Panc1 (cell line): Measurements from ENCODE around the gene DTYMK. TPM values are rescaled to one million over a fixed set of nuclear protein-coding genes. Genes with fewer than 3 reads are reported as not detected.
A peak's percentile ranks its signal among the peaks of the same experiment; 100 is the strongest.

Source experiments
- ATAC-seq: fragments of 200-7000 bp; cut with Tn5 transposase; 2 replicates; pipeline ENCODE4 v1.9.1; 2020; ENCODE audit warnings: mild to moderate bottlenecking, moderate library complexity
- BruUV-seq: library from RNA; stranded (reverse); fragments of 400-500 nt; replicated peaks from 2 replicates; lab custom pipeline; 2021; lab: Mats Ljungman, UMichigan
- CTCF ChIA-PET: fragments of 300-600 bp; sonication (Branson Sonifier 250); formaldehyde crosslinking; loops from one replicate; lab custom pipeline; 2022; ENCODE audit warnings: antibody characterized with exemption; lab: Charles Lee
- POLR2A ChIA-PET: fragments of 300-600 bp; sonication (Branson Sonifier 250); formaldehyde crosslinking; loops from one replicate; lab custom pipeline; 2022; ENCODE audit warnings: antibody characterized with exemption; lab: Charles Lee
- DNase-seq: peaks from one replicate; pipeline ENCODE4 v3.0.0-alpha.2; 2010; ENCODE audit warnings: low read depth, low spot score
- H3K27ac ChIP-seq: 2 replicates; pipeline ENCODE4 v1.5.1; 2011; ENCODE audit warnings: mild to moderate bottlenecking, low read length, inconsistent platforms
- H3K27me3 ChIP-seq: fragments of 200-500 bp; sonication (Bioruptor generic); 2 replicates; pipeline ENCODE4 v1.6.0; 2014; ENCODE audit warnings: low read length, inconsistent platforms; ENCODE audit not compliant: control insufficient read depth, insufficient read depth
- H3K36me3 ChIP-seq: fragments of 200-500 bp; sonication (Bioruptor generic); 2 replicates; pipeline ENCODE4 v1.5.1; 2014; ENCODE audit warnings: inconsistent platforms, mild to moderate bottlenecking, low read length, moderate library complexity; ENCODE audit not compliant: control insufficient read depth, insufficient read depth
- H3K4me1 ChIP-seq: 2 replicates; pipeline ENCODE4 v1.5.1; 2011; ENCODE audit warnings: inconsistent platforms, mild to moderate bottlenecking, low read length, moderate library complexity; ENCODE audit not compliant: control insufficient read depth, insufficient read depth
- H3K4me3 ChIP-seq, 2 experiments: 2 replicates each; pipeline ENCODE4 v1.5.1; 2011 to 2012; ENCODE audit warnings: low read depth in 2 of 2, low read length in 2 of 2, mild to moderate bottlenecking in 2 of 2, inconsistent platforms in 1 of 2, moderate library complexity in 1 of 2
- H3K9me3 ChIP-seq: fragments of 200-500 bp; sonication (Bioruptor generic); 2 replicates; pipeline ENCODE4 v1.5.1; 2014; ENCODE audit warnings: low read depth, mild to moderate bottlenecking, inconsistent platforms, low read length, moderate library complexity; ENCODE audit not compliant: control insufficient read depth, insufficient read depth
- POLR2AphosphoS5 ChIP-seq: IDR thresholded peaks from 2 replicates; pipeline ENCODE4 v1.6.1; 2012; ENCODE audit warnings: mild to moderate bottlenecking, low read depth, low read length, moderate library complexity
- SIN3A ChIP-seq: IDR thresholded peaks from 2 replicates; pipeline ENCODE4 v1.6.1; 2012; ENCODE audit warnings: low read depth, mild to moderate bottlenecking, low read length, moderate library complexity, borderline replicate concordance; ENCODE audit not compliant: insufficient read depth
- TCF7L2 ChIP-seq: IDR thresholded peaks from 2 replicates; pipeline ENCODE4 v1.6.1; 2011; ENCODE audit warnings: mild to moderate bottlenecking, low read depth, low read length, inconsistent platforms
- in situ Hi-C: cut with HindIII; loops from 2 replicates; pipeline ENCODE4 v1.10.0; 2016; ENCODE audit warnings: low sequenced_read_pairs, low pct_unique_long_range_greater_than_20kb
- intact Hi-C: fragments of 100-400 bp; cut with micrococcal nuclease; formaldehyde crosslinking; loops from one replicate; pipeline ENCODE4 v1.10.0; 2022; ENCODE audit not compliant: unreplicated experiment
- total RNA-seq: library from RNA; stranded (reverse); gene quantifications from one replicate; pipeline ENCODE4 v1.2.1, GENCODE V29; 2021; ENCODE audit not compliant: unreplicated experiment
- TF ChIP-seq, protein P1 (sequence below): fragments of 450-650 bp; IDR thresholded peaks from 2 replicates; pipeline ENCODE4 v1.5.1; 2017; ENCODE audit warnings: mild to moderate bottlenecking
- TF ChIP-seq, protein P2 (sequence below), 2 experiments: IDR thresholded peaks; 2 replicates each; pipeline ENCODE4 v1.6.1; 2011 to 2012; ENCODE audit warnings: low read depth in 2 of 2, control low read depth in 1 of 2, low read length in 1 of 2, mild to moderate bottlenecking in 1 of 2, moderate library complexity in 1 of 2; ENCODE audit not compliant: insufficient read depth in 1 of 2

Gene DTYMK
- total RNA-seq, 1 experiment from 2014 or later: 122 TPM

DNA sequence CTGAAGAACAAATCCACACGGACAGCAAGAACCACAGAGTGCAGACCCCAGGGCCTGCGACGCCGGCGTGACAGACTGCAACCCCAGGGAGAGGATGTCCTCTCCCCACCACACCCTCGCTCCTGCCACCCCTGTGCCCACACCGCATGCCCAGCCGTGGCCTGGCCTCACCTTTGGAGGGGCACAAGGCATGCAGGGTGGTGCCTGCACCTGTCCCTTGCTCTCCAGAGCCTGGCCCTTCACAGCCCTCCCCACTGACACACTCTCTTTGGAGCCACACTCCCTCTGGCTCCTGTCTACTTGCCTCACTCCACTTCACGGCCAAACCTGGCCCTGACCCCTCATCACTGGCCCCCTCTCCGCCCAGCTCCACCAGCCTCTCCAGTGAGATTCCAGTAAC is 58.9 kb downstream of the DTYMK start:
- H3K4me3 ChIP-seq: no peak overlapping the region
- H3K27me3 ChIP-seq: no peaks in the 10 kb centered on the region
- POLR2A ChIA-PET: no interaction called here
- H3K9me3 ChIP-seq: no peaks in the 10 kb centered on the region
- DNase-seq (no peak), ATAC-seq (peak; percentile 47; the same call in 1 of the 2 replicates)
- no peak overlapping the region for H3K27ac ChIP-seq
- no peaks in the 10 kb centered on the region for H3K4me1 ChIP-seq
- BruUV-seq: no TSS peak
- CTCF ChIA-PET: no interaction called here
- H3K36me3 ChIP-seq: no peaks in the 10 kb centered on the region; the same call in 1 of the 2 replicates
- TF ChIP-seq TCF7L2 (no peak), POLR2AphosphoS5 (no peak), SIN3A (no peak)
- TF ChIP-seq, protein P1, sequence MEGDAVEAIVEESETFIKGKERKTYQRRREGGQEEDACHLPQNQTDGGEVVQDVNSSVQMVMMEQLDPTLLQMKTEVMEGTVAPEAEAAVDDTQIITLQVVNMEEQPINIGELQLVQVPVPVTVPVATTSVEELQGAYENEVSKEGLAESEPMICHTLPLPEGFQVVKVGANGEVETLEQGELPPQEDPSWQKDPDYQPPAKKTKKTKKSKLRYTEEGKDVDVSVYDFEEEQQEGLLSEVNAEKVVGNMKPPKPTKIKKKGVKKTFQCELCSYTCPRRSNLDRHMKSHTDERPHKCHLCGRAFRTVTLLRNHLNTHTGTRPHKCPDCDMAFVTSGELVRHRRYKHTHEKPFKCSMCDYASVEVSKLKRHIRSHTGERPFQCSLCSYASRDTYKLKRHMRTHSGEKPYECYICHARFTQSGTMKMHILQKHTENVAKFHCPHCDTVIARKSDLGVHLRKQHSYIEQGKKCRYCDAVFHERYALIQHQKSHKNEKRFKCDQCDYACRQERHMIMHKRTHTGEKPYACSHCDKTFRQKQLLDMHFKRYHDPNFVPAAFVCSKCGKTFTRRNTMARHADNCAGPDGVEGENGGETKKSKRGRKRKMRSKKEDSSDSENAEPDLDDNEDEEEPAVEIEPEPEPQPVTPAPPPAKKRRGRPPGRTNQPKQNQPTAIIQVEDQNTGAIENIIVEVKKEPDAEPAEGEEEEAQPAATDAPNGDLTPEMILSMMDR: no peak
- TF ChIP-seq, protein P2, sequence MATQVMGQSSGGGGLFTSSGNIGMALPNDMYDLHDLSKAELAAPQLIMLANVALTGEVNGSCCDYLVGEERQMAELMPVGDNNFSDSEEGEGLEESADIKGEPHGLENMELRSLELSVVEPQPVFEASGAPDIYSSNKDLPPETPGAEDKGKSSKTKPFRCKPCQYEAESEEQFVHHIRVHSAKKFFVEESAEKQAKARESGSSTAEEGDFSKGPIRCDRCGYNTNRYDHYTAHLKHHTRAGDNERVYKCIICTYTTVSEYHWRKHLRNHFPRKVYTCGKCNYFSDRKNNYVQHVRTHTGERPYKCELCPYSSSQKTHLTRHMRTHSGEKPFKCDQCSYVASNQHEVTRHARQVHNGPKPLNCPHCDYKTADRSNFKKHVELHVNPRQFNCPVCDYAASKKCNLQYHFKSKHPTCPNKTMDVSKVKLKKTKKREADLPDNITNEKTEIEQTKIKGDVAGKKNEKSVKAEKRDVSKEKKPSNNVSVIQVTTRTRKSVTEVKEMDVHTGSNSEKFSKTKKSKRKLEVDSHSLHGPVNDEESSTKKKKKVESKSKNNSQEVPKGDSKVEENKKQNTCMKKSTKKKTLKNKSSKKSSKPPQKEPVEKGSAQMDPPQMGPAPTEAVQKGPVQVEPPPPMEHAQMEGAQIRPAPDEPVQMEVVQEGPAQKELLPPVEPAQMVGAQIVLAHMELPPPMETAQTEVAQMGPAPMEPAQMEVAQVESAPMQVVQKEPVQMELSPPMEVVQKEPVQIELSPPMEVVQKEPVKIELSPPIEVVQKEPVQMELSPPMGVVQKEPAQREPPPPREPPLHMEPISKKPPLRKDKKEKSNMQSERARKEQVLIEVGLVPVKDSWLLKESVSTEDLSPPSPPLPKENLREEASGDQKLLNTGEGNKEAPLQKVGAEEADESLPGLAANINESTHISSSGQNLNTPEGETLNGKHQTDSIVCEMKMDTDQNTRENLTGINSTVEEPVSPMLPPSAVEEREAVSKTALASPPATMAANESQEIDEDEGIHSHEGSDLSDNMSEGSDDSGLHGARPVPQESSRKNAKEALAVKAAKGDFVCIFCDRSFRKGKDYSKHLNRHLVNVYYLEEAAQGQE (IDR thresholded peaks at IDR 0.05; ENCODE audit: insufficient read depth in 1 of 2, low read depth in 2 of 2, low read length in 1 of 2): no peak
- in situ Hi-C loops (no loop called here), intact Hi-C loops (no loop called here)

Other genes with a start within 250 kb of the DTYMK start
- 195 TPM for gene STK25, start 178.2 kb downstream of the DTYMK start, total RNA-seq
- gene BOK, start 128.1 kb downstream of the DTYMK start, total RNA-seq: 39.1 TPM
- 77.9 TPM for gene THAP4, start 49.7 kb downstream of the DTYMK start, total RNA-seq
- 84.2 TPM for gene ATG4B, start 49.1 kb downstream of the DTYMK start, total RNA-seq
- gene ING5, start 15.2 kb upstream of the DTYMK start, total RNA-seq: 39.8 TPM
- 53.0 TPM for gene D2HGDH, start 47.8 kb upstream of the DTYMK start, total RNA-seq
- gene GAL3ST2, start 90.0 kb upstream of the DTYMK start, total RNA-seq: 1.6 TPM
- gene NEU4, start 122.4 kb upstream of the DTYMK start, total RNA-seq: 10.0 TPM
- 0.15 TPM for gene PDCD1, start 172.1 kb upstream of the DTYMK start, total RNA-seq
- not detected for gene RTP5, start 182.9 kb upstream of the DTYMK start, total RNA-seq